ENCODE measurements around the gene TEAD4. TPM values are rescaled to one million over a fixed set of nuclear protein-coding genes. Genes with fewer than 3 reads are reported as not detected.

TEAD4 gene
- total and polyA plus RNA-seq, 9 donors, result 3.6 to 19.9 (median 6.7) TPM

- Histone ChIP-seq H3K9me3 (no peaks in the 10 kb centered on the region), H3K27me3 (no peaks in the 10 kb centered on the region), H3K36me3 (no peaks in the 10 kb centered on the region), H3K27ac (no peak overlapping the region), H3K4me3 (no peak overlapping the region), H3K4me1 (ENCODE audit: insufficient read depth) (peaks cover 9% of the 10 kb centered on the region)
- WGBS, 3 donors, result 88 to 98% (median 88%) methylated on average over 6 of the region's 6 CpGs
- intact Hi-C loops (cut with DNase I), result loop anchor here (2.0 to 10.0 kb wide), 8 partner anchors 57 to 199 kb away; no protein-coding TSS in a partner anchor
- DNase-seq, result no peak
- TF ChIP-seq CTCF (IDR thresholded peaks at IDR 0.05) (no peak), POLR2A (IDR thresholded peaks at IDR 0.05) (no peak), EP300 (IDR thresholded peaks at IDR 0.05) (no peak)
Observed at GRCh38 chr12:3075315-3075714, 116.1 kb downstream of the TEAD4 start.

- Histone ChIP-seq H3K4me1 (ENCODE audit: insufficient read depth) (peaks cover 10% of the 10 kb centered on the region), H3K9me3 (no peaks in the 10 kb centered on the region), H3K36me3 (no peaks in the 10 kb centered on the region), H3K27me3 (no peaks in the 10 kb centered on the region), H3K27ac (peak within 1 kb of the TSS; percentile 79 to 92), H3K4me3 (peak within 1 kb of the TSS; percentile 96)
- peak; percentile 71 to 85 (median 83) for DNase-seq
- WGBS, 3 donors, result 0 to 3% (median 1%) methylated on average over 26 to 89 of the region's 95 CpGs
- TF ChIP-seq CTCF (IDR thresholded peaks at IDR 0.05) (no peak), POLR2A (IDR thresholded peaks at IDR 0.05) (peak; percentile 58), EP300 (IDR thresholded peaks at IDR 0.05) (no peak)
- intact Hi-C loops (cut with DNase I), result loop anchor here (5.0 to 10.0 kb wide), 7 partner anchors 55 to 198 kb away; no protein-coding TSS in a partner anchor
Observed at GRCh38 chr12:3076730-3077571, 117.8 kb downstream of the TEAD4 start, which contains the start of gene TSPAN9. TSPAN9 (plus strand) TSS chr12:3077379; CDS start chr12:3201194, 123,815 bp downstream.

DNA sequence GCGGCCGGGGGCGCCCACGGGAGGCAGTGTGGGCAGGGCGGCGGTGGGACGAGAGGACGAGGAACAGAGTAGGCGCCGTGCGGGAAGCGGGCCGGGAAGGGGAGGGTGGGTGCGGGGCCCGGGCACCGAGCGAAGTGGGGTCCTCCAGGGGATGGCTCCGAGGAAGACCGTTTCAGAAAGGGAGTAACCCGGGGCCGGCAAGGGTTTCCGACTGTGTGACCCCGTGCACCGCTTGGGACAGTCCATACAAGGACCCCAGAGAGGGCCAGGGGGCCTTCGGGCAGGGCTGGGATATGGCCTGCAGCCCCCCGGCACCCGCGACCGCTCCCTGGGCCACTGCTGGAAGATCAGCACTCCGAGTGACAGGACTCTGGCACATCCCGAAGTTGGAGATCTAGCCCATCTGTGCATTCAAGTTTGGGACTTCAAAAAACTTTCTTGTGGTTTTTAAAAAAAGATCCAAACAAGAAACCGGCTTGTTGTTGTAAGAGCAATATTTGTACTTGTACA, 118.4 kb downstream of the TEAD4 start:
- DNase-seq, result peak; percentile 69 to 75 (median 72)
- peak overlapping the region; percentile 79 to 92 for H3K27ac ChIP-seq
- intact Hi-C loops (cut with DNase I), result loop anchor here (5.0 to 10.0 kb wide), 7 partner anchors 55 to 197 kb away; no protein-coding TSS in a partner anchor
- 1% methylated on average over 28 to 32 of the region's 32 CpGs for WGBS, 3 donors
- H3K9me3 ChIP-seq, result no peaks in the 10 kb centered on the region
- H3K4me3 ChIP-seq, result peak overlapping the region; percentile 96
- no peaks in the 10 kb centered on the region for H3K36me3 ChIP-seq
- no peaks in the 10 kb centered on the region for H3K27me3 ChIP-seq
- TF ChIP-seq CTCF (IDR thresholded peaks at IDR 0.05), result no peak
- TF ChIP-seq EP300 (IDR thresholded peaks at IDR 0.05), result no peak
- TF ChIP-seq POLR2A (IDR thresholded peaks at IDR 0.05), result no peak
- H3K4me1 ChIP-seq (ENCODE audit: insufficient read depth), result peaks cover 10% of the 10 kb centered on the region

DNA sequence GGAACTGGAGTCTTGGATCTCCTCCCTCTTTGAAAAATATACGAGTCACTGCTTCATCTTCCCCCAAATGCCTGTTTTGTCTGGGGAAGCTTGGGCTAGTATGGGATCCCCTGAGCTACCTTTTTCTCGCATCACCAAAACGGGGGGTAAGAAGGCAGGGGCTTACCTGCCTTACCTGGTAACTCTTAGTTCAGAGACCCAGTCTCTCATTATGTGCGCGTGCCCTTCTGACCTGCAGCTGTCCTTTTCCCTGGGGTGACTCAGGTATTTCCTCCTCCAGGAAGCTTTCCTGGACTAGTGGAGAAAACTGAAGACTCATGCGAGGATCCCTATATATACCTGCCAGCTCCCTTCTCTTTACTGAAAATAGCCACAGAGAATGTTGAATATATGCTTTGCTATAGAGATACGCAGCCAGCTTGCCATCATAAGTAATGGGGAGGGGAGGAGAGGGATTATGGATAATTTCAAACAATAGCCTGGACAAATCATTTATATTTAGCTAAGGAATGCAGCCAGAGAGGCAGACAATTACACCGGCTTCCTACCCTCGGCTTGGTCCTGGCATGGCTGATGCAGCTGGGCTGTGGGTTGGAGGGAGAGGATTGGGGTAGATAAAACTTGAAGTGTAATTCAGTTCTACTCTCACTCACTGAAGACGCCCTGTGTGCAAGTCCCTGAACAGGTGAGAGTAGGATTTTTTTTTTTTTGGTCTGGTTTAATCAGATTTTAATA, 119.1 kb downstream of the TEAD4 start:
- DNase-seq, result peak in 1 of 5 donors; percentile 27
- TF ChIP-seq EP300 (IDR thresholded peaks at IDR 0.05) (no peak), CTCF (IDR thresholded peaks at IDR 0.05) (no peak), POLR2A (IDR thresholded peaks at IDR 0.05) (no peak)
- intact Hi-C loops (cut with DNase I), result loop anchor here (5.0 to 10.0 kb wide), 7 partner anchors 54 to 197 kb away; no protein-coding TSS in a partner anchor
- no peaks in the 10 kb centered on the region for H3K27me3 ChIP-seq
- no peaks in the 10 kb centered on the region for H3K36me3 ChIP-seq
- no peaks in the 10 kb centered on the region for H3K9me3 ChIP-seq
- peak overlapping the region in 1 of 2 donors; percentile 92 for H3K27ac ChIP-seq
- peaks cover 10% of the 10 kb centered on the region for H3K4me1 ChIP-seq (ENCODE audit: insufficient read depth)
- 23 to 35% (median 32%) methylated on average over 10 of the region's 10 CpGs for WGBS, 3 donors
- H3K4me3 ChIP-seq, result peak overlapping the region; percentile 96
